HG03442 (cell line): ENCODE data around the gene SIRT7.

Experiments used
- ATAC-seq: cut with Tn5 transposase; IDR thresholded peaks from one replicate; pipeline ENCODE4 v1.9.1; 2021; ENCODE audit warnings: mild to moderate bottlenecking, moderate library complexity; ENCODE audit not compliant: unreplicated experiment

SIRT7 gene

GRCh38 chr17:81921996-81922565 lies 4.1 kb upstream of the SIRT7 start:
- ATAC-seq: no peak

- no peak for ATAC-seq
These were observed 3.5 kb upstream of the SIRT7 start for GRCh38 chr17:81921537-81921862.

- ATAC-seq: no peak
These were observed 2.9 kb upstream of the SIRT7 start for GRCh38 chr17:81920612-81921536.

- ATAC-seq: no peak
These were observed 1.0 kb upstream of the SIRT7 start for GRCh38 chr17:81918832-81919545.

- peak; percentile 7 for ATAC-seq
These were observed 325 bp upstream of the SIRT7 start for GRCh38 chr17:81918333-81918669.

- no peak for ATAC-seq
These were observed 1.6 kb downstream of the SIRT7 start for GRCh38 chr17:81916234-81917001.

- ATAC-seq: no peak
These were observed 2.6 kb downstream of the SIRT7 start for GRCh38 chr17:81915331-81915730.

- ATAC-seq: no peak
These were observed 3.7 kb downstream of the SIRT7 start for GRCh38 chr17:81914103-81914850.

GRCh38 chr17:81913394-81914102 lies 4.4 kb downstream of the SIRT7 start:
- ATAC-seq: no peak

- no peak for ATAC-seq
These were observed 5.3 kb downstream of the SIRT7 start for GRCh38 chr17:81912441-81913309.

GRCh38 chr17:81911969-81912368 lies 6.0 kb downstream of the SIRT7 start:
- no peak for ATAC-seq

GRCh38 chr17:81911277-81911961 lies 6.6 kb downstream of the SIRT7 start, which contains the start of gene PCYT2:
PCYT2 (minus strand) TSS chr17:81911399; CDS start chr17:81911355, 44 bp downstream.
- peak; percentile 69 for ATAC-seq

- peak; percentile 30 for ATAC-seq
These were observed 7.1 kb downstream of the SIRT7 start for GRCh38 chr17:81910840-81911276.

- ATAC-seq: no peak
These were observed 7.8 kb downstream of the SIRT7 start for GRCh38 chr17:81909966-81910839.

GRCh38 chr17:81909231-81909630 lies 8.7 kb downstream of the SIRT7 start:
- no peak for ATAC-seq

- ATAC-seq: no peak
These were observed 9.2 kb downstream of the SIRT7 start for GRCh38 chr17:81908793-81909192.
